SK-N-SH treated with all-trans-retinoic acid at 6 μM for 48 hours (cell line): ENCODE measurements around the gene RRP1.

ENCODE experiments used
- ATAC-seq: fragments of 200-7000 bp; cut with Tn5 transposase; 3 replicates; pipeline ENCODE4 v1.9.1; 2020; ENCODE audit warnings: mild to moderate bottlenecking, moderate library complexity
- ARNTL ChIP-seq: fragments of 450-650 bp; formaldehyde crosslinking; IDR thresholded peaks from 2 replicates; pipeline ENCODE4 v1.5.0; 2020; ENCODE audit warnings: low read depth, mild to moderate bottlenecking, moderate library complexity, borderline replicate concordance
- BACH2 ChIP-seq: fragments of 250-450 bp; sonication (Bioruptor Pico); IDR thresholded peaks from 2 replicates; pipeline ENCODE4 v1.9.0; 2021; ENCODE audit warnings: mild to moderate bottlenecking, borderline replicate concordance
- ESRRG ChIP-seq: fragments of 250-450 bp; sonication (Bioruptor Pico); IDR thresholded peaks from 2 replicates; pipeline ENCODE4 v1.6.1; 2021; ENCODE audit warnings: mild to moderate bottlenecking
- GLIS3 ChIP-seq: fragments of 250-450 bp; sonication (Bioruptor Pico); IDR thresholded peaks from 2 replicates; pipeline ENCODE4 v1.5.0; 2020; ENCODE audit warnings: mild to moderate bottlenecking, moderate library complexity
- ISL1 ChIP-seq: fragments of 250-450 bp; sonication (Bioruptor Pico); IDR thresholded peaks from 2 replicates; pipeline ENCODE4 v2.1.2; 2022; ENCODE audit warnings: mild to moderate bottlenecking, moderate library complexity
- OSR1 ChIP-seq: fragments of 250-450 bp; sonication (Bioruptor Pico); IDR thresholded peaks from 2 replicates; pipeline ENCODE4 v1.8.0; 2022; ENCODE audit warnings: moderate library complexity, mild to moderate bottlenecking, inconsistent platforms
- PPARA ChIP-seq: fragments of 250-450 bp; sonication (Bioruptor Pico); IDR thresholded peaks from 2 replicates; pipeline ENCODE4 v1.5.0; 2020; ENCODE audit warnings: mild to moderate bottlenecking, borderline replicate concordance
- RARB ChIP-seq: fragments of 250-450 bp; sonication (Bioruptor Pico); IDR thresholded peaks from 2 replicates; pipeline ENCODE4 v1.8.0; 2021; ENCODE audit warnings: mild to moderate bottlenecking, moderate library complexity
- SNAI2 ChIP-seq: fragments of 250-450 bp; sonication (Bioruptor Pico); IDR thresholded peaks from 2 replicates; pipeline ENCODE4 v1.5.0; 2020; ENCODE audit warnings: mild to moderate bottlenecking, moderate library complexity
- TCF4 ChIP-seq: fragments of 250-450 bp; sonication (Bioruptor Pico); IDR thresholded peaks from 2 replicates; pipeline ENCODE4 v1.8.0; 2021; ENCODE audit warnings: mild to moderate bottlenecking, moderate library complexity, borderline replicate concordance
- TOX ChIP-seq: fragments of 250-450 bp; sonication (Bioruptor Pico); IDR thresholded peaks from 2 replicates; pipeline ENCODE4 v1.8.0; 2021; ENCODE audit warnings: mild to moderate bottlenecking, moderate library complexity, borderline replicate concordance
- ZC3H10 ChIP-seq: fragments of 250-450 bp; sonication (Bioruptor Pico); IDR thresholded peaks from 2 replicates; pipeline ENCODE4 v1.5.1; 2021; ENCODE audit warnings: mild to moderate bottlenecking, moderate library complexity
- ZFP30 ChIP-seq: fragments of 450-650 bp; formaldehyde crosslinking; IDR thresholded peaks from 2 replicates; pipeline ENCODE4 v1.5.0; 2022; ENCODE audit warnings: mild to moderate bottlenecking, moderate library complexity
- ZNF565 ChIP-seq: fragments of 450-650 bp; formaldehyde crosslinking; conservative IDR thresholded peaks from 2 replicates; pipeline ENCODE4 v1.5.0; 2020; ENCODE audit warnings: low read depth, mild to moderate bottlenecking, moderate library complexity
- ZNF70 ChIP-seq: fragments of 450-650 bp; formaldehyde crosslinking; IDR thresholded peaks from 2 replicates; pipeline ENCODE4 v1.5.0; 2020; ENCODE audit warnings: mild to moderate bottlenecking, moderate library complexity
- ZNF8 ChIP-seq: fragments of 450-650 bp; formaldehyde crosslinking; IDR thresholded peaks from 2 replicates; pipeline ENCODE4 v1.5.0; 2020; ENCODE audit warnings: mild to moderate bottlenecking, moderate library complexity
- TF ChIP-seq, protein P1 (sequence below): fragments of 250-450 bp; sonication (Bioruptor Pico); IDR thresholded peaks from 2 replicates; pipeline ENCODE4 v1.8.0; 2021; ENCODE audit warnings: low read depth, mild to moderate bottlenecking, moderate library complexity, borderline replicate concordance
- TF ChIP-seq, protein P2 (sequence below): fragments of 250-450 bp; sonication (Bioruptor Pico); IDR thresholded peaks from 2 replicates; pipeline ENCODE4 v1.8.0; 2020; ENCODE audit warnings: mild to moderate bottlenecking, moderate library complexity, borderline replicate concordance
- TF ChIP-seq, protein P3 (sequence below): fragments of 250-450 bp; sonication (Bioruptor Pico); IDR thresholded peaks from 2 replicates; pipeline ENCODE4 v1.5.0; 2020; ENCODE audit warnings: mild to moderate bottlenecking, moderate library complexity
- TF ChIP-seq, protein P4 (sequence below): fragments of 250-450 bp; sonication (Bioruptor Pico); IDR thresholded peaks from 2 replicates; pipeline ENCODE4 v1.5.1; 2021; ENCODE audit warnings: mild to moderate bottlenecking, moderate library complexity
- TF ChIP-seq, protein P5 (sequence below): fragments of 250-450 bp; sonication (Bioruptor Pico); IDR thresholded peaks from 2 replicates; pipeline ENCODE4 v1.5.1; 2020; ENCODE audit warnings: low read depth, mild to moderate bottlenecking, moderate library complexity

Gene RRP1

DNA sequence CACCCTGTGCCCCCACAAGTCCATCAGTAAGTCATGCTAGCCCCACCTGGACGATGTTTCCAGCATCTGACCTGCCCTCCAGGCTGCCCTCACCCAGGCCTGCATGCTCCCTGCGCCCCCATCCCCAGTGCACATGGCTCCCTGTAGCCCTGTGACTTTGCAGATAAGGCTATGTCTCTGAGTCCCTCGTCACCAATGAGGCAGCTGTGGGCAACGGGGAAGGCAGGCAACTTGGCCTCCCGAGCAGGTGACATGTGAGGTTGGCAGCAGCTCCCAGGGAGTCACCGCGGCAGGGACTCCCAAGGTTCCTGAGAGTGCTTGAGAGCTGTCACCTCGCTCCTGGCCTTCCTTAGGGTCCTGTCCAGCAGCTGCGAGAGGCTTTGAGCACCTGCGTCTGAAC lies 43.3 kb downstream of the RRP1 start:
- no peak for TF ChIP-seq ESRRG (CRISPR knock-in tag)
- TF ChIP-seq, protein P1, sequence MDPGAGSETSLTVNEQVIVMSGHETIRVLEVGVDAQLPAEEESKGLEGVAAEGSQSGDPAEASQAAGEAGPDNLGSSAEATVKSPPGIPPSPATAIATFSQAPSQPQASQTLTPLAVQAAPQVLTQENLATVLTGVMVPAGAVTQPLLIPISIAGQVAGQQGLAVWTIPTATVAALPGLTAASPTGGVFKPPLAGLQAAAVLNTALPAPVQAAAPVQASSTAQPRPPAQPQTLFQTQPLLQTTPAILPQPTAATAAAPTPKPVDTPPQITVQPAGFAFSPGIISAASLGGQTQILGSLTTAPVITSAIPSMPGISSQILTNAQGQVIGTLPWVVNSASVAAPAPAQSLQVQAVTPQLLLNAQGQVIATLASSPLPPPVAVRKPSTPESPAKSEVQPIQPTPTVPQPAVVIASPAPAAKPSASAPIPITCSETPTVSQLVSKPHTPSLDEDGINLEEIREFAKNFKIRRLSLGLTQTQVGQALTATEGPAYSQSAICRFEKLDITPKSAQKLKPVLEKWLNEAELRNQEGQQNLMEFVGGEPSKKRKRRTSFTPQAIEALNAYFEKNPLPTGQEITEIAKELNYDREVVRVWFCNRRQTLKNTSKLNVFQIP (CRISPR knock-in tag): no peak
- TF ChIP-seq RARB (CRISPR knock-in tag): no peak
- TF ChIP-seq ZFP30: no peak
- no peak for TF ChIP-seq ZNF565 (CRISPR knock-in tag)
- TF ChIP-seq ZNF70: no peak
- TF ChIP-seq ARNTL: no peak
- no peak for TF ChIP-seq TOX
- TF ChIP-seq, protein P2, sequence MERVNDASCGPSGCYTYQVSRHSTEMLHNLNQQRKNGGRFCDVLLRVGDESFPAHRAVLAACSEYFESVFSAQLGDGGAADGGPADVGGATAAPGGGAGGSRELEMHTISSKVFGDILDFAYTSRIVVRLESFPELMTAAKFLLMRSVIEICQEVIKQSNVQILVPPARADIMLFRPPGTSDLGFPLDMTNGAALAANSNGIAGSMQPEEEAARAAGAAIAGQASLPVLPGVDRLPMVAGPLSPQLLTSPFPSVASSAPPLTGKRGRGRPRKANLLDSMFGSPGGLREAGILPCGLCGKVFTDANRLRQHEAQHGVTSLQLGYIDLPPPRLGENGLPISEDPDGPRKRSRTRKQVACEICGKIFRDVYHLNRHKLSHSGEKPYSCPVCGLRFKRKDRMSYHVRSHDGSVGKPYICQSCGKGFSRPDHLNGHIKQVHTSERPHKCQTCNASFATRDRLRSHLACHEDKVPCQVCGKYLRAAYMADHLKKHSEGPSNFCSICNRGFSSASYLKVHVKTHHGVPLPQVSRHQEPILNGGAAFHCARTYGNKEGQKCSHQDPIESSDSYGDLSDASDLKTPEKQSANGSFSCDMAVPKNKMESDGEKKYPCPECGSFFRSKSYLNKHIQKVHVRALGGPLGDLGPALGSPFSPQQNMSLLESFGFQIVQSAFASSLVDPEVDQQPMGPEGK (CRISPR knock-in tag): no peak
- no peak for TF ChIP-seq ISL1 (CRISPR knock-in tag)
- TF ChIP-seq GLIS3 (CRISPR knock-in tag): no peak
- ATAC-seq: no peak

DNA sequence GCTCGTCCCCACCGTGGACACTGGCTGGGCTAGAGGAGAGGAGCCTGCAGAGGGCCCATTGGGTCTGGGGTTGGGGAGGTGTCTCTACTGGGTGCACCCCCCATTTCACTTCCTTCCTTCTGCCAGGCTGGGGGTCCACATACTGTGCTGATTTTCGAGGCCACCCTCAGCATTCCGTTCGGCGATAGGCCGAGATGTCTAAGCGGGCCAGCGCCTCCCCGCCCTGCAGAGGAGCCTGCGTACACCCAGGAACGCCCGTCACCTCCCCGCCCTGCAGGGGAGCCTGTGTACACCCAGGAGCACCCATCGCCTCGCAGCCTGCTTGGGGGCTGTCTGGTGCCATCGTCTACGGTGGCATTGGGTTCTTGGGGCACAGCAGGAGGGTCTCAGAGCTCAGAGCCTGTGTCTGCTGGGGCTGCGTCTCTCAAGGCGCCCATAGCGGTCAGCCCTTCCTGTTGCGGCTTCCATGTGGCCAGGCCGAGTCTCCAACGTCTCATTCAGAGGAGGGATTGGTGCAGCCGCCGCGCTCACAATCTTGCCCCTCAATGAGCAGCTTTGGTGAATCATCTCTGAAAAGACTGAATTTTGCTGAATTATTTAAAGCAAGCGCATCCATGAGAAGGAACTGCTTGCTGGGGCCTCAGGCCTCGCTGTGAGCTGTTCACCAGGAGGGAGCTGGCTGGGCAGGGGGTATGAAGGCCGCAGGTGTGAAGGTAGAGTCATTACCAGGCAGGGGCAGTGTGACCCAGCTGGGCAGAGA lies 44.9 kb downstream of the RRP1 start:
- ATAC-seq: no peak
- TF ChIP-seq OSR1 (CRISPR knock-in tag): no peak
- no peak for TF ChIP-seq ISL1 (CRISPR knock-in tag)
- TF ChIP-seq, protein P1 (CRISPR knock-in tag): no peak
- no peak for TF ChIP-seq ZNF565 (CRISPR knock-in tag)
- no peak for TF ChIP-seq ZFP30
- TF ChIP-seq SNAI2: no peak
- no peak for TF ChIP-seq ZNF8 (CRISPR knock-in tag)
- TF ChIP-seq, protein P3, sequence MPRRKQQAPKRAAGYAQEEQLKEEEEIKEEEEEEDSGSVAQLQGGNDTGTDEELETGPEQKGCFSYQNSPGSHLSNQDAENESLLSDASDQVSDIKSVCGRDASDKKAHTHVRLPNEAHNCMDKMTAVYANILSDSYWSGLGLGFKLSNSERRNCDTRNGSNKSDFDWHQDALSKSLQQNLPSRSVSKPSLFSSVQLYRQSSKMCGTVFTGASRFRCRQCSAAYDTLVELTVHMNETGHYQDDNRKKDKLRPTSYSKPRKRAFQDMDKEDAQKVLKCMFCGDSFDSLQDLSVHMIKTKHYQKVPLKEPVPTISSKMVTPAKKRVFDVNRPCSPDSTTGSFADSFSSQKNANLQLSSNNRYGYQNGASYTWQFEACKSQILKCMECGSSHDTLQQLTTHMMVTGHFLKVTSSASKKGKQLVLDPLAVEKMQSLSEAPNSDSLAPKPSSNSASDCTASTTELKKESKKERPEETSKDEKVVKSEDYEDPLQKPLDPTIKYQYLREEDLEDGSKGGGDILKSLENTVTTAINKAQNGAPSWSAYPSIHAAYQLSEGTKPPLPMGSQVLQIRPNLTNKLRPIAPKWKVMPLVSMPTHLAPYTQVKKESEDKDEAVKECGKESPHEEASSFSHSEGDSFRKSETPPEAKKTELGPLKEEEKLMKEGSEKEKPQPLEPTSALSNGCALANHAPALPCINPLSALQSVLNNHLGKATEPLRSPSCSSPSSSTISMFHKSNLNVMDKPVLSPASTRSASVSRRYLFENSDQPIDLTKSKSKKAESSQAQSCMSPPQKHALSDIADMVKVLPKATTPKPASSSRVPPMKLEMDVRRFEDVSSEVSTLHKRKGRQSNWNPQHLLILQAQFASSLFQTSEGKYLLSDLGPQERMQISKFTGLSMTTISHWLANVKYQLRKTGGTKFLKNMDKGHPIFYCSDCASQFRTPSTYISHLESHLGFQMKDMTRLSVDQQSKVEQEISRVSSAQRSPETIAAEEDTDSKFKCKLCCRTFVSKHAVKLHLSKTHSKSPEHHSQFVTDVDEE (CRISPR knock-in tag): no peak
- TF ChIP-seq, protein P4, sequence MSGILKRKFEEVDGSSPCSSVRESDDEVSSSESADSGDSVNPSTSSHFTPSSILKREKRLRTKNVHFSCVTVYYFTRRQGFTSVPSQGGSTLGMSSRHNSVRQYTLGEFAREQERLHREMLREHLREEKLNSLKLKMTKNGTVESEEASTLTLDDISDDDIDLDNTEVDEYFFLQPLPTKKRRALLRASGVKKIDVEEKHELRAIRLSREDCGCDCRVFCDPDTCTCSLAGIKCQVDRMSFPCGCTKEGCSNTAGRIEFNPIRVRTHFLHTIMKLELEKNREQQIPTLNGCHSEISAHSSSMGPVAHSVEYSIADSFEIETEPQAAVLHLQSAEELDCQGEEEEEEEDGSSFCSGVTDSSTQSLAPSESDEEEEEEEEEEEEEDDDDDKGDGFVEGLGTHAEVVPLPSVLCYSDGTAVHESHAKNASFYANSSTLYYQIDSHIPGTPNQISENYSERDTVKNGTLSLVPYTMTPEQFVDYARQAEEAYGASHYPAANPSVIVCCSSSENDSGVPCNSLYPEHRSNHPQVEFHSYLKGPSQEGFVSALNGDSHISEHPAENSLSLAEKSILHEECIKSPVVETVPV: no peak
- TF ChIP-seq ESRRG (CRISPR knock-in tag): no peak
- no peak for TF ChIP-seq GLIS3 (CRISPR knock-in tag)
- no peak for TF ChIP-seq TCF4 (CRISPR knock-in tag)
- no peak for TF ChIP-seq ZC3H10
- TF ChIP-seq TOX: no peak
- TF ChIP-seq RARB (CRISPR knock-in tag): no peak
- TF ChIP-seq, protein P5, sequence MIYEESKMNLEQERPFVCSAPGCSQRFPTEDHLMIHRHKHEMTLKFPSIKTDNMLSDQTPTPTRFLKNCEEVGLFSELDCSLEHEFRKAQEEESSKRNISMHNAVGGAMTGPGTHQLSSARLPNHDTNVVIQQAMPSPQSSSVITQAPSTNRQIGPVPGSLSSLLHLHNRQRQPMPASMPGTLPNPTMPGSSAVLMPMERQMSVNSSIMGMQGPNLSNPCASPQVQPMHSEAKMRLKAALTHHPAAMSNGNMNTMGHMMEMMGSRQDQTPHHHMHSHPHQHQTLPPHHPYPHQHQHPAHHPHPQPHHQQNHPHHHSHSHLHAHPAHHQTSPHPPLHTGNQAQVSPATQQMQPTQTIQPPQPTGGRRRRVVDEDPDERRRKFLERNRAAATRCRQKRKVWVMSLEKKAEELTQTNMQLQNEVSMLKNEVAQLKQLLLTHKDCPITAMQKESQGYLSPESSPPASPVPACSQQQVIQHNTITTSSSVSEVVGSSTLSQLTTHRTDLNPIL (CRISPR knock-in tag): no peak
- TF ChIP-seq, protein P2 (CRISPR knock-in tag): no peak
- no peak for TF ChIP-seq PPARA (CRISPR knock-in tag)
- no peak for TF ChIP-seq BACH2
- TF ChIP-seq, all 23 proteins: peak for 0
